Stimulated activated CD4-positive, alpha-beta T cell treated with anti-CD3 and anti-CD28 coated beads, Interleukin-1b, Interleukin-23, amount 100 ng/mL, for 24 hours (primary cell): Measurements from ENCODE around the gene MGAT4A.

Experiments
- DNase-seq, 4 experiments: peaks; one replicate each; pipeline ENCODE4 v3.0.0-alpha.2; 2020; ENCODE audit warnings: low read depth in 4 of 4, low spot score in 1 of 4

The MGAT4A gene

GRCh38 chr2:98577313-98577712 lies 153.6 kb downstream of the MGAT4A start:
- DNase-seq, result no peak

- no peak for DNase-seq
Observed at GRCh38 chr2:98576666-98577312, 154.1 kb downstream of the MGAT4A start.

GRCh38 chr2:98573426-98573825 lies 157.5 kb downstream of the MGAT4A start:
- DNase-seq, result no peak

GRCh38 chr2:98572676-98573075 lies 158.3 kb downstream of the MGAT4A start:
- DNase-seq, result no peak

- DNase-seq, result no peak
Observed at GRCh38 chr2:98572211-98572610, 158.7 kb downstream of the MGAT4A start.

- DNase-seq, result no peak
Observed at GRCh38 chr2:98571796-98572195, 159.1 kb downstream of the MGAT4A start.

- no peak for DNase-seq
Observed at GRCh38 chr2:98571121-98571701, 159.7 kb downstream of the MGAT4A start.

GRCh38 chr2:98570356-98570755 lies 160.6 kb downstream of the MGAT4A start:
- no peak for DNase-seq

GRCh38 chr2:98569915-98570314 lies 161.0 kb downstream of the MGAT4A start:
- DNase-seq, result no peak

- peak; percentile 57 to 74 (median 64) for DNase-seq
Observed at GRCh38 chr2:98569197-98569793, 161.6 kb downstream of the MGAT4A start.
